Gastrocnemius medialis (tissue), 4 donors: ENCODE data around the gene VPS54. TPM values are rescaled to one million over a fixed set of nuclear protein-coding genes. Genes with fewer than 3 reads are reported as not detected.
A peak's percentile ranks its signal among the peaks of the same experiment; 100 is the strongest.

ENCODE experiments used
- ATAC-seq, 2 donors: fragments of 150-250 bp; one replicate each; pipeline ENCODE4 v1.9.1; 2016
- DNase-seq, 2 donors: peaks; one replicate each; pipeline ENCODE4 v3.0.0-alpha.2; 2019
- H3K27ac ChIP-seq, 4 donors: fragments of 200-600 bp; sonication (generic); 1 replicate in 1 of 4; 2 replicates in 3 of 4; pipeline ENCODE4 v1.5.1; 2016 to 2018; ENCODE audit warnings: mild to moderate bottlenecking in 2 of 4, moderate library complexity in 1 of 4
- H3K27me3 ChIP-seq, 3 donors: fragments of 200-600 bp; sonication (generic) in 2 of 3; 1 replicate in 1 of 3; 2 replicates in 2 of 3; pipeline versions ENCODE4 v1.5.1 to v1.6.0; 2016 to 2019; ENCODE audit warnings: mild to moderate bottlenecking in 1 of 3, moderate library complexity in 1 of 3
- H3K36me3 ChIP-seq, 2 donors: fragments of 200-600 bp; sonication (generic) in 1 of 2; one replicate each; pipeline ENCODE4 v1.5.1; 2017 to 2018
- H3K4me1 ChIP-seq, 2 donors: fragments of 200-600 bp; sonication (generic) in 1 of 2; one replicate each; pipeline ENCODE4 v1.5.1; 2016 to 2017; ENCODE audit warnings: mild to moderate bottlenecking in 2 of 2
- H3K4me3 ChIP-seq, 4 donors: fragments of 200-600 bp; sonication (generic) in 3 of 4; 1 replicate in 1 of 4; 2 replicates in 3 of 4; pipeline ENCODE4 v1.5.1; 2016 to 2019; ENCODE audit warnings: mild to moderate bottlenecking in 2 of 4
- H3K9me3 ChIP-seq, 3 donors: fragments of 200-600 bp; sonication (generic) in 2 of 3; 1 replicate in 1 of 3; 2 replicates in 2 of 3; pipeline ENCODE4 v1.5.1; 2016 to 2019
- POLR2A ChIP-seq, 2 donors: fragments of 450-650 bp; IDR thresholded peaks; one replicate each; pipeline ENCODE4 v1.6.1; 2017; ENCODE audit warnings: antibody characterized with exemption in 2 of 2, mild to moderate bottlenecking in 2 of 2, moderate library complexity in 2 of 2
- in situ Hi-C, 4 donors: fragments of 200-750 bp; cut with MboI; loops; one replicate each; pipeline versions ENCODE4 v1.15.0 to v1.8.0; 2017; ENCODE audit warnings: low sequenced_read_pairs in 4 of 4
- intact Hi-C: fragments of 100-400 bp; cut with DNase I; formaldehyde crosslinking; loops from one replicate; pipeline ENCODE4 v1.15.1; 2023; ENCODE audit warnings: low total_unique reads
- total RNA-seq, 4 donors: library from RNA; depleted of rRNA; stranded (reverse); fragments of >200 nt; gene quantifications; one replicate each; pipeline versions ENCODE4 v1.1.0 to v1.2.3, GENCODE V29; 2016
- TF ChIP-seq, protein P1 (sequence below), 5 experiments: fragments of 450-650 bp in 3 of 5; fragments of 200-600 bp in 2 of 5; sonication (generic) in 2 of 5; IDR thresholded peaks in 4 of 5; conservative IDR thresholded peaks in 1 of 5; 1 replicate in 4 of 5; 2 replicates in 1 of 5; pipeline ENCODE4 v1.5.1; 2016 to 2019; ENCODE audit warnings: antibody characterized with exemption in 5 of 5, mild to moderate bottlenecking in 3 of 5, moderate library complexity in 3 of 5

The VPS54 gene
- total RNA-seq, 4 donors from 2014 or later, result 7.9 to 12.4 (median 9.8) TPM

DNA sequence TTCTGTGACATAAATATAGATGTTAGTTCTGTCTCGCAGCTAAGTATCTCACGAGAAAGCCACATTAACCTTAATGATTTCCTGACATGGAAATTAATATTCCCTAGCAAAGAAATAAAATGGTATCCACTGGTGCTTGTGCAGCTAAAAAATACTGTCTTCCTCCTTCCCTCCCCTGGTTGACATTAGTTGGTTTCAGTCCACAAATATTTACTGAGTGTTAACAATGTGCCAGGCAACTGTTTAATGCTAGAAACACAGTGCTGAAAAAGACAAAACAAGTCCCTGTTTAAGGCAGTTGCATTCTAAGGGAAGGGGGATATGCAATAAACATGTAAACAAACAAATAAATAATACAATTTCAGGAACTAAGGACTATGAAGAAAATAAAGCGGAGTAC is 44.2 kb upstream of the VPS54 start:
- in situ Hi-C loops (loop anchor here in 2 of 4 donors (25.0 kb wide), 2 partner anchors 249 to 424 kb away; no protein-coding TSS in a partner anchor), intact Hi-C loops (no loop called here)
- Histone ChIP-seq H3K4me3 (no peak overlapping the region), H3K4me1 (no peaks in the 10 kb centered on the region), H3K27ac (peak overlapping the region in 3 of 4 donors; percentile 63 to 73 (median 63)), H3K9me3 (no peaks in the 10 kb centered on the region), H3K27me3 (no peaks in the 10 kb centered on the region), H3K36me3 (no peaks in the 10 kb centered on the region)
- no peak for ATAC-seq
- DNase-seq, result no peak
- TF ChIP-seq POLR2A (IDR thresholded peaks at IDR 0.05), result no peak
- TF ChIP-seq, protein P1, sequence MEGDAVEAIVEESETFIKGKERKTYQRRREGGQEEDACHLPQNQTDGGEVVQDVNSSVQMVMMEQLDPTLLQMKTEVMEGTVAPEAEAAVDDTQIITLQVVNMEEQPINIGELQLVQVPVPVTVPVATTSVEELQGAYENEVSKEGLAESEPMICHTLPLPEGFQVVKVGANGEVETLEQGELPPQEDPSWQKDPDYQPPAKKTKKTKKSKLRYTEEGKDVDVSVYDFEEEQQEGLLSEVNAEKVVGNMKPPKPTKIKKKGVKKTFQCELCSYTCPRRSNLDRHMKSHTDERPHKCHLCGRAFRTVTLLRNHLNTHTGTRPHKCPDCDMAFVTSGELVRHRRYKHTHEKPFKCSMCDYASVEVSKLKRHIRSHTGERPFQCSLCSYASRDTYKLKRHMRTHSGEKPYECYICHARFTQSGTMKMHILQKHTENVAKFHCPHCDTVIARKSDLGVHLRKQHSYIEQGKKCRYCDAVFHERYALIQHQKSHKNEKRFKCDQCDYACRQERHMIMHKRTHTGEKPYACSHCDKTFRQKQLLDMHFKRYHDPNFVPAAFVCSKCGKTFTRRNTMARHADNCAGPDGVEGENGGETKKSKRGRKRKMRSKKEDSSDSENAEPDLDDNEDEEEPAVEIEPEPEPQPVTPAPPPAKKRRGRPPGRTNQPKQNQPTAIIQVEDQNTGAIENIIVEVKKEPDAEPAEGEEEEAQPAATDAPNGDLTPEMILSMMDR (IDR thresholded peaks at IDR 0.05 in 4 of 5, conservative IDR thresholded peaks at IDR 0.05 in 1 of 5), result no peak

DNA sequence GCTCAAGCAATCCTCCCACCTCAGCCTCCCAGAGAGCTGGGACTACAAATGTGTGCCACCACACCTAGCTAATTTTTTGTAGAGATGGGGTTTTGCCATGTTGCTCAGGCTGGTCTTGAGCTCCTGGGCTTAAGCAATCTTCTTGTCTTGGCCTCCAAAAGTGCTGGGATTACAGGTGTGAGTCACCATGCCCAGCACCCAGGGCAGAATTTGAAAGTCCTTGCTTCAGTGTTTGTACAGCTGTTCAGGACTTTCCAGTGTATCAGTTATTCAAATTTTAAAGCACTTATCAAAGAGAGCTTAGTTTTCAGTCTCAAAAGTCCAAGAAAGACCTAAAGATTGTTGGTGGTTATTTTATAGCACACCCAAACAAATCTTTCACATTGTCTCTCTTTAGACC is 43.6 kb upstream of the VPS54 start:
- Histone ChIP-seq H3K9me3 (no peaks in the 10 kb centered on the region), H3K27me3 (no peaks in the 10 kb centered on the region), H3K36me3 (no peaks in the 10 kb centered on the region), H3K4me1 (no peaks in the 10 kb centered on the region), H3K4me3 (no peak overlapping the region), H3K27ac (peak overlapping the region in 1 of 4 donors; percentile 63)
- no peak for TF ChIP-seq POLR2A (IDR thresholded peaks at IDR 0.05)
- TF ChIP-seq, protein P1 (IDR thresholded peaks at IDR 0.05 in 4 of 5, conservative IDR thresholded peaks at IDR 0.05 in 1 of 5), result no peak
- in situ Hi-C loops, result loop anchor here in 2 of 4 donors (25.0 kb wide), 2 partner anchors 249 to 424 kb away; no protein-coding TSS in a partner anchor
- DNase-seq (no peak), ATAC-seq (no peak)
- intact Hi-C loops, result no loop called here

DNA sequence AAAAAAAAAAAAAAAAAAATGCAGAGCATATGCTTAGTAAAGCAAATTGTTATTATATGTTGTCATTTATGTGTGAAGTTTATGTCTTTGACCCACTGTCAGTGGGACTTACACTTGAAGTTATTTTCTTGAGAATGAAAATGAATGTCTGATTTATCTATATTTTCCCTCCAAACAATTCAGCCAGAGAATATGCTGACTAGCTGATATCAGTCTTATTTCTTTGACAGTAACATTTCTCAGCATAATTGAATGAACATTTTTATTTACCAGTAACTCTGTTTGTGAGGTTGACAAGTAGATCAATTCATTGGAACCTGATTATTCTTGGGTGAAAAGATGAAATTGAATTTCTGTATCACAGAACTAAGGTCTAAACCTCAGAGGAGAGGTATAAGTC is 40.0 kb upstream of the VPS54 start:
- Histone ChIP-seq H3K27me3 (no peaks in the 10 kb centered on the region), H3K27ac (no peak overlapping the region), H3K36me3 (no peaks in the 10 kb centered on the region), H3K4me1 (no peaks in the 10 kb centered on the region), H3K4me3 (no peak overlapping the region), H3K9me3 (no peaks in the 10 kb centered on the region)
- TF ChIP-seq, protein P1 (IDR thresholded peaks at IDR 0.05 in 4 of 5, conservative IDR thresholded peaks at IDR 0.05 in 1 of 5), result no peak
- TF ChIP-seq POLR2A (IDR thresholded peaks at IDR 0.05), result no peak
- DNase-seq (no peak), ATAC-seq (no peak)
- in situ Hi-C loops (loop anchor here in 2 of 4 donors (25.0 kb wide), 2 partner anchors 253 to 428 kb away; no protein-coding TSS in a partner anchor), intact Hi-C loops (no loop called here)

DNA sequence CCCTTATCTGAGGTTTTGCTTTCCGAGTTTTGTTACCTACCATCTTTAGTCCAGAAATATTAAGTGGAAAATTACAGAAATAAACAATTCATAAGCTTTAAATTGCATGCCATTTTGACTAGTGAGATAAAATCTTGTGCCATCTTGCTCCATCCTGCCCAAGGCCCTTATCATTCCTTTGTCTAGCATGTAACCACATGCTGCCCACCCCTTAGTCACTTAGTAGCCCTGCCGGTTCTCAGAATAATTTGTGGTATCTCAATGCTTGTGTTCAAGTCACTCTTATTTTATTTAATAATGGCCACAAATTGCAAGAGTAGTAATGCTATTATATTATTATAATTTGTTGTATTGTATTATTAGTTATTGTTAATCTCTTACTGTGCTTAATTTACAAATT is 36.8 kb upstream of the VPS54 start:
- no peak for TF ChIP-seq POLR2A (IDR thresholded peaks at IDR 0.05)
- TF ChIP-seq, protein P1 (IDR thresholded peaks at IDR 0.05 in 4 of 5, conservative IDR thresholded peaks at IDR 0.05 in 1 of 5), result no peak
- H3K27me3 ChIP-seq, result no peaks in the 10 kb centered on the region
- H3K36me3 ChIP-seq, result no peaks in the 10 kb centered on the region
- in situ Hi-C loops (loop anchor here in 2 of 4 donors (25.0 kb wide), 2 partner anchors 256 to 431 kb away; no protein-coding TSS in a partner anchor), intact Hi-C loops (no loop called here)
- no peak overlapping the region for H3K27ac ChIP-seq
- no peak for ATAC-seq
- no peaks in the 10 kb centered on the region for H3K9me3 ChIP-seq
- peaks cover 0 to 8% of the 10 kb centered on the region in 2 donors for H3K4me1 ChIP-seq
- H3K4me3 ChIP-seq, result no peak overlapping the region
- no peak for DNase-seq
